ENCODE data around the gene FOXD4L1.
"Not testable (repeated sequence)": the region's sequence is repeated elsewhere in the genome, so short reads cannot be mapped to it uniquely, and the experiment has no call there.

The FOXD4L1 gene

GRCh38 chr2:113527350-113528045 lies 29.0 kb downstream of the FOXD4L1 start:
- not testable (repeated sequence) for DNase-seq

- DNase-seq = not testable (repeated sequence)
Measured at GRCh38 chr2:113528126-113528525, 29.7 kb downstream of the FOXD4L1 start.

DNA sequence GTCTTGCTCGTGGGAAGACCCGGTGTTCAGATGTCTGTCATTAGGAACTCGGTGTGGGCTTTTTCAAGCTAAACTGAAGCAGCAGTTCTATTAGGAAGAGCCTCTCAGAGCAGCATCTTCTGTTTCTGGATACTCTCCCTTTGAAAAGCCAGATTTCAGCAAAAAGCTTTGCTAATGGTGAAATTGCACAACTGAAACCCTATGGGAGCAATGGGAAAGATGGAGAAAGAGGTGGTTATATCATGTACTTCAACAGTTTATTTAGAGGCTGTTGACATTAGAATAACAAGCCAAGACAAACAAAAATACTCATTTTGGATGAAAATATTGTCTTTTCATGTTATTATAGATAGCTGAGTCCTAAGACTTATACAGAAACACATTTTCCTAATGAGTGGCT lies 30.4 kb downstream of the FOXD4L1 start:
- DNase-seq = not testable (repeated sequence)

- not testable (repeated sequence) for DNase-seq
Measured at GRCh38 chr2:113532991-113533390, 34.5 kb downstream of the FOXD4L1 start.

DNA sequence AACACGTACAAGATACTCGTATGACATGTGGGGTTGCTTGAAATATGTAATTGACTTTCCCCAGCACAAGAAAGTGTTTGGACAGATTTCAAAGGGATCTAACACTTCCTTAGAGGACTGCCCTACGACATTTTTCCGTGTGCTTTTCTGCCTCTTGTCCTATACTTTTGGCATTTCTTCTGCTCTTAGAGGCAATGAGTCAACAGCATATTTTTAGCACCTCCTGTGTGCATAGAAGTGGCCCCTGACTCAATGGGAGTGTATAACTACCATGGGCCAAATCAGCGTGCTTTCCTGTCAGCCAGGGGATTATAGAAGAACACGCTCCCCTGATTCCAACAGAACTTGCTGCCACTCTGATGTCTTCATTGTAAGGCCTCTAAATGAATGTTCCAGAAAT lies 38.1 kb downstream of the FOXD4L1 start:
- DNase-seq = not testable (repeated sequence)

GRCh38 chr2:113540834-113541203 lies 42.4 kb downstream of the FOXD4L1 start:
- not testable (repeated sequence) for DNase-seq

GRCh38 chr2:113541204-113541975 lies 42.9 kb downstream of the FOXD4L1 start:
- not testable (repeated sequence) for DNase-seq

GRCh38 chr2:113541976-113542485 lies 43.6 kb downstream of the FOXD4L1 start:
- not testable (repeated sequence) for DNase-seq

GRCh38 chr2:113542529-113542928 lies 44.1 kb downstream of the FOXD4L1 start:
- DNase-seq = not testable (repeated sequence)
